SK-N-SH (cell line): ENCODE data around the gene AHDC1. TPM values are rescaled to one million over a fixed set of nuclear protein-coding genes. Genes with fewer than 3 reads are reported as not detected.

ENCODE experiments used
- CTCF ChIA-PET: fragments of 300-600, 350-600 bp; formaldehyde crosslinking; extraction: SDS; loops from one replicate; lab custom pipeline; 2021; lab: Yijun Ruan, JAX
- POLR2A ChIA-PET: fragments of 350-600 bp; sonication (Branson Sonifier 250); formaldehyde crosslinking; extraction: SDS; loops from one replicate; lab custom pipeline; 2020; ENCODE audit warnings: antibody characterized with exemption, inconsistent platforms; lab: Yijun Ruan, JAX
- DNase-seq: peaks from one replicate; pipeline ENCODE4 v3.0.0; 2012
- H2AFZ ChIP-seq: fragments of 200-600 bp; sonication (generic); 2 replicates; pipeline ENCODE4 v1.8.1; 2016; ENCODE audit warnings: antibody characterized with exemption, mild to moderate bottlenecking, low read depth
- H3F3A ChIP-seq: fragments of 200-600 bp; sonication (generic); replicated peaks from 2 replicates; pipeline ENCODE3; 2016; ENCODE audit warnings: antibody characterized with exemption, mild to moderate bottlenecking; ENCODE audit not compliant: insufficient read depth
- H3K27ac ChIP-seq, 2 experiments: fragments of 200-500 bp in 1 of 2; fragments of 200-600 bp in 1 of 2; sonication (Bioruptor generic) in 1 of 2; sonication (generic), shearing (Covaris generic) in 1 of 2; 2 replicates each; pipeline versions ENCODE4 v1.5.1 to v1.6.1; 2014 to 2016; ENCODE audit warnings: low read depth in 2 of 2, inconsistent platforms in 1 of 2, low read length in 1 of 2, mild to moderate bottlenecking in 1 of 2, mixed read lengths in 1 of 2
- H3K27me3 ChIP-seq: fragments of 200-600 bp; sonication (generic), shearing (Covaris generic); 2 replicates; pipeline ENCODE4 v1.6.1; 2016; ENCODE audit warnings: mixed run types; ENCODE audit not compliant: insufficient read depth
- H3K36me3 ChIP-seq, 2 experiments: fragments of 200-500 bp in 1 of 2; fragments of 200-600 bp in 1 of 2; sonication (Bioruptor generic) in 1 of 2; sonication (generic) in 1 of 2; replicated peaks in 1 of 2; 2 replicates each; pipeline versions ENCODE3 to v1.5.1; 2014 to 2016; ENCODE audit warnings: low read length in 1 of 2, mild to moderate bottlenecking in 1 of 2; ENCODE audit not compliant: insufficient read depth in 2 of 2, control insufficient read depth in 1 of 2
- H3K4me1 ChIP-seq, 2 experiments: fragments of 200-500 bp in 1 of 2; fragments of 200-600 bp in 1 of 2; sonication (Bioruptor generic) in 1 of 2; sonication (generic), shearing (Covaris generic) in 1 of 2; 2 replicates each; pipeline versions ENCODE4 v1.5.1 to v1.6.1; 2014 to 2016; ENCODE audit warnings: low read depth in 1 of 2, low read length in 1 of 2, mixed run types in 1 of 2; ENCODE audit not compliant: insufficient read depth in 2 of 2, control insufficient read depth in 1 of 2
- H3K4me2 ChIP-seq: fragments of 200-600 bp; sonication (generic), shearing (Covaris generic); 2 replicates; pipeline ENCODE4 v1.6.1; 2017; ENCODE audit warnings: mixed run types
- H3K4me3 ChIP-seq, 2 experiments: fragments of 200-500 bp in 1 of 2; fragments of 200-600 bp in 1 of 2; sonication (Bioruptor generic) in 1 of 2; sonication (generic), shearing (Covaris generic) in 1 of 2; 2 replicates each; pipeline versions ENCODE4 v1.5.1 to v1.8.1; 2014 to 2016; ENCODE audit warnings: low read depth in 2 of 2, inconsistent platforms in 1 of 2, low read length in 1 of 2, mild to moderate bottlenecking in 1 of 2, mixed read lengths in 1 of 2, moderate library complexity in 1 of 2
- H3K79me2 ChIP-seq: fragments of 200-600 bp; sonication (generic); 2 replicates; pipeline ENCODE4 v1.8.1; 2017; ENCODE audit warnings: mild to moderate bottlenecking; ENCODE audit not compliant: insufficient read depth
- H3K9ac ChIP-seq: fragments of 200-600 bp; sonication (generic); 2 replicates; pipeline ENCODE4 v1.6.1; 2017; ENCODE audit warnings: mixed run types
- H3K9me2 ChIP-seq: fragments of 200-600 bp; sonication (generic); 2 replicates; pipeline ENCODE4 v1.6.1; 2017; ENCODE audit warnings: mixed run types
- H3K9me3 ChIP-seq: fragments of 200-600 bp; sonication (generic); 2 replicates; pipeline ENCODE4 v1.6.1; 2017; ENCODE audit warnings: mixed run types, mild to moderate bottlenecking, moderate library complexity
- H4K20me1 ChIP-seq: fragments of 200-600 bp; sonication (generic); 2 replicates; pipeline ENCODE4 v1.6.1; 2017; ENCODE audit warnings: mild to moderate bottlenecking, mixed run types; ENCODE audit not compliant: insufficient read depth
- CHD2 ChIP-seq: fragments of 150-350 bp; IDR thresholded peaks from 2 replicates; pipeline ENCODE4 v1.6.1; 2018; ENCODE audit warnings: low read length; ENCODE audit not compliant: partially characterized antibody
- FOXJ3 ChIP-seq: sonication (generic); formaldehyde crosslinking; IDR thresholded peaks from 2 replicates; pipeline ENCODE4 v1.5.1; 2020; ENCODE audit warnings: mild to moderate bottlenecking, missing genetic modification reagents
- RAD21 ChIP-seq: IDR thresholded peaks from 2 replicates; pipeline ENCODE4 v1.6.1; 2012; ENCODE audit warnings: mild to moderate bottlenecking, low read length
- RCOR1 ChIP-seq: fragments of 150-350 bp; IDR thresholded peaks from 2 replicates; pipeline ENCODE4 v1.6.1; 2017; ENCODE audit warnings: antibody characterized with exemption, low read length
- WGBS: methylation state at CpG from one replicate; pipeline ENCODE4 v1.1.6; 2017; ENCODE audit warnings: low lambda C conversion rate; 5-methylcytosine and 5-hydroxymethylcytosine counted together
- polyA plus RNA-seq, 3 experiments: library from polyadenylated mRNA; depleted of rRNA; stranded (reverse); fragments of >200 nt; gene quantifications; 2 replicates each; pipeline ENCODE4 v1.2.3, GENCODE V29; 2012
- small RNA-seq, 7 experiments: library from RNA; depleted of rRNA; stranded (forward); fragments of <200 nt; gene quantifications; one replicate each; pipeline ENCODE3, GENCODE V24; 2012
- TF ChIP-seq, protein P1 (sequence below): IDR thresholded peaks from 2 replicates; pipeline ENCODE4 v1.6.1; 2012; ENCODE audit warnings: mild to moderate bottlenecking, low read depth, low read length, moderate library complexity

The AHDC1 gene
- polyA plus RNA-seq, 1 of the 3 experiments (the other 2 are of a cell fraction) = 8.5 TPM

DNA sequence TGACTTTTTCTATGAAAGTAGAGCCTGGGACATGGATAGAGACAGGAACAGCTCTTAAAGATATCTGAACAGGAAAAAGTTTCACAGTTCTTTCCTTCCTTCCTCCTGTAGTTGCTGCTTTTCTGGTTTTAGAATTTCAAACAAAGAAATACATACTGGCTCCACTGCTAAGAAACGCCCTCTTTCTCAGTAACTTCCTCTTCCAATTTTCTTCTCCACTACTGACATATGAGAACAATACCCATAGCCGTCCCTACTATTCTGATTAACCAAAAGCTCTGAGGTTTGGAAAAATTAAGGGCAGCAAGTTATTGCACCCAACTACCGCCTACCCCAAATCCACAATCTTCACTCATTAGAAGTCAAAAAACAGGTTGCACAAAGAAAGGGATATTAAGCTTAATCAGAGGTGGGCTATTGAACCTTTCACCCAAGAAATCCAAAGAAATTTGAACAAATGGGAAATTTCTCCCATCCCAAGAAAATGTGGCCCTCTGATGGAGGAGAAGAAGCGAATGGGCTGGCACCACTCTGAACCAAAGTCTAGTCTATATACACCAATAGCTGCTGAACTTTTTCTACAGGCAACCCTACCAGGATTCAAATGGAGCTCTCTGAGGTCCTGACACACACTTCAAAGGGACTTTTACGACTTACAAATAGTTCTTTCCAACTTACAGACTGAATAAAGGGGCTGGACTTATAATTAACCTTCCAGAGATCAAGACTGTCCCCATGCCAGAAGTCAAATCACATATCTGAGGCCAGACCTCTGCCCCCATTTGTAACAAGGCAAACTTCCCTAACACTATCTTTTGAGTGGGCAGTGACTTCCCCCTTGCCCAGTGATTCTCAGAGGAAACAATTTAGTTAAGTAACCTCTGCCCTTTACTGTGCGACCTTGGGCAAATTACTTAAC, 115.7 kb downstream of the AHDC1 start:
- no peaks in the 10 kb centered on the region for H3K27me3 ChIP-seq
- POLR2A ChIA-PET = no interaction called here
- peak overlapping the region in 1 of 2 experiments; percentile 4; a peak in 1 of 4 replicates for H3K27ac ChIP-seq
- CTCF ChIA-PET = interaction anchor here (1.0 to 1.3 kb wide), 2 partner anchors 68 to 120 kb away, joined by 4 to 5 read pairs; no protein-coding TSS in a partner anchor
- H3K9me2 ChIP-seq = no peaks in the 10 kb centered on the region
- no peak for DNase-seq
- no peak overlapping the region for H2AFZ ChIP-seq
- no peak for TF ChIP-seq CHD2
- TF ChIP-seq, protein P1, sequence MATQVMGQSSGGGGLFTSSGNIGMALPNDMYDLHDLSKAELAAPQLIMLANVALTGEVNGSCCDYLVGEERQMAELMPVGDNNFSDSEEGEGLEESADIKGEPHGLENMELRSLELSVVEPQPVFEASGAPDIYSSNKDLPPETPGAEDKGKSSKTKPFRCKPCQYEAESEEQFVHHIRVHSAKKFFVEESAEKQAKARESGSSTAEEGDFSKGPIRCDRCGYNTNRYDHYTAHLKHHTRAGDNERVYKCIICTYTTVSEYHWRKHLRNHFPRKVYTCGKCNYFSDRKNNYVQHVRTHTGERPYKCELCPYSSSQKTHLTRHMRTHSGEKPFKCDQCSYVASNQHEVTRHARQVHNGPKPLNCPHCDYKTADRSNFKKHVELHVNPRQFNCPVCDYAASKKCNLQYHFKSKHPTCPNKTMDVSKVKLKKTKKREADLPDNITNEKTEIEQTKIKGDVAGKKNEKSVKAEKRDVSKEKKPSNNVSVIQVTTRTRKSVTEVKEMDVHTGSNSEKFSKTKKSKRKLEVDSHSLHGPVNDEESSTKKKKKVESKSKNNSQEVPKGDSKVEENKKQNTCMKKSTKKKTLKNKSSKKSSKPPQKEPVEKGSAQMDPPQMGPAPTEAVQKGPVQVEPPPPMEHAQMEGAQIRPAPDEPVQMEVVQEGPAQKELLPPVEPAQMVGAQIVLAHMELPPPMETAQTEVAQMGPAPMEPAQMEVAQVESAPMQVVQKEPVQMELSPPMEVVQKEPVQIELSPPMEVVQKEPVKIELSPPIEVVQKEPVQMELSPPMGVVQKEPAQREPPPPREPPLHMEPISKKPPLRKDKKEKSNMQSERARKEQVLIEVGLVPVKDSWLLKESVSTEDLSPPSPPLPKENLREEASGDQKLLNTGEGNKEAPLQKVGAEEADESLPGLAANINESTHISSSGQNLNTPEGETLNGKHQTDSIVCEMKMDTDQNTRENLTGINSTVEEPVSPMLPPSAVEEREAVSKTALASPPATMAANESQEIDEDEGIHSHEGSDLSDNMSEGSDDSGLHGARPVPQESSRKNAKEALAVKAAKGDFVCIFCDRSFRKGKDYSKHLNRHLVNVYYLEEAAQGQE = peak; percentile 78
- TF ChIP-seq RAD21 = no peak
- H3K79me2 ChIP-seq = peaks cover 63% of the 10 kb centered on the region
- peak overlapping the region; percentile 77 for H3K4me2 ChIP-seq
- peaks cover 0 to 9% of the 10 kb centered on the region in 2 experiments for H3K36me3 ChIP-seq
- peaks cover 46% of the 10 kb centered on the region for H4K20me1 ChIP-seq
- H3K9me3 ChIP-seq = no peaks in the 10 kb centered on the region
- peak overlapping the region; percentile 83; a peak in 3 of 4 replicates for H3K4me3 ChIP-seq
- H3K9ac ChIP-seq = peak overlapping the region; percentile 96; the same call in 1 of the 2 replicates
- 66% methylated on average over 6 of the region's 6 CpGs for WGBS
- peaks cover 14% of the 10 kb centered on the region for H3F3A ChIP-seq
- H3K4me1 ChIP-seq = peaks cover 6 to 9% of the 10 kb centered on the region in 2 experiments; a peak in 3 of 4 replicates

- ChIA-PET POLR2A (no interaction called here), CTCF (interaction anchor here (1.8 kb wide), 1 partner anchor 83 kb away, joined by 4 read pairs; no protein-coding TSS in a partner anchor)
- Histone ChIP-seq H3K27me3 (no peaks in the 10 kb centered on the region), H3K9ac (no peak overlapping the region), H3K27ac (no peak overlapping the region), H3F3A (peaks cover 7% of the 10 kb centered on the region), H2AFZ (no peak overlapping the region), H3K4me2 (no peak overlapping the region), H3K4me3 (no peak overlapping the region), H3K4me1 (peaks cover 9 to 19% of the 10 kb centered on the region in 2 experiments; a peak in 3 of 4 replicates), H4K20me1 (peaks cover 74% of the 10 kb centered on the region), H3K9me2 (no peaks in the 10 kb centered on the region), H3K79me2 (peaks cover 92% of the 10 kb centered on the region), H3K9me3 (no peaks in the 10 kb centered on the region), H3K36me3 (peaks cover 0 to 9% of the 10 kb centered on the region in 2 experiments)
- WGBS = 93% methylated on average over 1 of the region's 1 CpG
- TF ChIP-seq RCOR1 = no peak
- no peak for TF ChIP-seq FOXJ3 (CRISPR knock-in tag)
- no peak for DNase-seq
Measured at GRCh38 chr1:27485363-27485762, 118.6 kb downstream of the AHDC1 start.

Small RNAs within 50 kb of the gene (small RNA-seq; reads per million reads assigned to genes)
- 0 reads per million in 7 experiments for gene AL031729.1

Other genes with a start within 250 kb of the AHDC1 start
- 14.5 and 17.3 TPM in 2 replicates for gene MAP3K6, start 237.2 kb downstream of the AHDC1 start, polyA plus RNA-seq (2012; rRNA removed)
- not detected in 2 replicates for gene FCN3, start 229.3 kb downstream of the AHDC1 start, polyA plus RNA-seq (2012; rRNA removed)
- gene CD164L2, start 220.8 kb downstream of the AHDC1 start, polyA plus RNA-seq (2012; rRNA removed) = 0.05 TPM in 2 replicates
- gene GPR3, start 211.5 kb downstream of the AHDC1 start, polyA plus RNA-seq (2012; rRNA removed) = 5.8 and 6.0 TPM in 2 replicates
- gene WASF2, start 114.0 kb downstream of the AHDC1 start, polyA plus RNA-seq (2012; rRNA removed) = 23.0 and 27.1 TPM in 2 replicates
- gene FGR, start 31.0 kb upstream of the AHDC1 start, polyA plus RNA-seq (2012; rRNA removed) = not detected in 2 replicates
- 29.0 and 35.6 TPM in 2 replicates for gene IFI6, start 68.0 kb upstream of the AHDC1 start, polyA plus RNA-seq (2012; rRNA removed)
- gene FAM76A, start 121.8 kb upstream of the AHDC1 start, polyA plus RNA-seq (2012; rRNA removed) = 2.9 and 4.2 TPM in 2 replicates
- gene STX12, start 169.1 kb upstream of the AHDC1 start, polyA plus RNA-seq (2012; rRNA removed) = 12.4 and 12.9 TPM in 2 replicates
- 41.8 and 55.4 TPM in 2 replicates for gene PPP1R8, start 226.6 kb upstream of the AHDC1 start, polyA plus RNA-seq (2012; rRNA removed)